Activated CD8-positive, alpha-beta memory T cell treated with anti-CD3 and anti-CD28 coated beads, Interleukin-2, amount 50 U/mL, for 48 hours (primary cell): Measurements from ENCODE around the gene OR1Q1.
"Not testable (repeated sequence)": the region's sequence is repeated elsewhere in the genome, so short reads cannot be mapped to it uniquely, and the experiment has no call there.

Source experiments
- DNase-seq: peaks from one replicate; pipeline ENCODE4 v3.0.0-alpha.2; 2020

OR1Q1 gene

GRCh38 chr9:122614362-122614761 is at the start of gene OR1Q1:
Gene OR1Q1 (plus strand): TSS chr9:122614738. CDS start chr9:122614738, 0 bp downstream.
- no peak for DNase-seq

GRCh38 chr9:122567901-122568300 is 46.6 kb upstream of the OR1Q1 start:
- DNase-seq, result no peak

GRCh38 chr9:122572456-122572855 is 42.1 kb upstream of the OR1Q1 start:
- DNase-seq, result no peak

- no peak for DNase-seq
Measured at GRCh38 chr9:122579874-122580273, 34.7 kb upstream of the OR1Q1 start.

- DNase-seq, result no peak
Measured at GRCh38 chr9:122580360-122580759, 34.2 kb upstream of the OR1Q1 start.

- DNase-seq, result not testable (repeated sequence)
Measured at GRCh38 chr9:122583284-122583683, 31.3 kb upstream of the OR1Q1 start, which contains the start of gene OR1L8. Gene OR1L8 (minus strand): TSS chr9:122583384. CDS start chr9:122568477, 14,907 bp downstream.

- DNase-seq, result no peak
Measured at GRCh38 chr9:122605691-122606090, 8.8 kb upstream of the OR1Q1 start.

GRCh38 chr9:122606587-122606986 is 8.0 kb upstream of the OR1Q1 start:
- DNase-seq, result no peak

GRCh38 chr9:122609804-122610203 is 4.7 kb upstream of the OR1Q1 start:
- no peak for DNase-seq

- no peak for DNase-seq
Measured at GRCh38 chr9:122619996-122620395, 5.5 kb downstream of the OR1Q1 start.

GRCh38 chr9:122642226-122642625 is 27.7 kb downstream of the OR1Q1 start:
- no peak for DNase-seq

- no peak for DNase-seq
Measured at GRCh38 chr9:122656378-122656777, 41.8 kb downstream of the OR1Q1 start.

GRCh38 chr9:122657527-122657926 is 43.0 kb downstream of the OR1Q1 start, which contains the start of gene OR1B1:
Gene OR1B1 (minus strand): TSS chr9:122657627.
- no peak for DNase-seq

GRCh38 chr9:122661416-122661815 is 46.9 kb downstream of the OR1Q1 start, which contains the start of gene OR1L1:
Gene OR1L1 (plus strand): TSS chr9:122661716. CDS start chr9:122661716, 0 bp downstream.
- DNase-seq, result no peak
